CD4-positive, alpha-beta memory T cell (primary cell): ENCODE results near the gene MYL2. TPM values are rescaled to one million over a fixed set of nuclear protein-coding genes. Genes with fewer than 3 reads are reported as not detected.
A peak's percentile ranks its signal among the peaks of the same experiment; 100 is the strongest.

Experiments
- CTCF ChIA-PET: fragments of 350-600 bp; sonication (Branson Sonifier 250); formaldehyde crosslinking; loops from one replicate; lab custom pipeline; 2021; ENCODE audit warnings: inconsistent platforms; ENCODE audit not compliant: partially characterized antibody; lab: Charles Lee
- POLR2A ChIA-PET: fragments of 350-600 bp; sonication (Branson Sonifier 250); formaldehyde crosslinking; loops from one replicate; lab custom pipeline; 2021; ENCODE audit not compliant: partially characterized antibody; lab: Charles Lee
- DNase-seq, 5 donors: peaks; one replicate each; pipeline versions ENCODE4 v3.0.0 to v3.0.0-alpha.2; 2020 to 2022; ENCODE audit warnings: mixed read lengths in 1 of 5
- H3K27ac ChIP-seq: one replicate; pipeline ENCODE4 v1.7.0; 2013; ENCODE audit warnings: low read depth, low read length
- H3K27me3 ChIP-seq: 2 replicates; pipeline ENCODE4 v1.7.0; 2013; ENCODE audit warnings: mild to moderate bottlenecking, low read length, moderate library complexity; ENCODE audit not compliant: insufficient read depth
- H3K36me3 ChIP-seq: 2 replicates; pipeline ENCODE4 v1.7.0; 2013; ENCODE audit warnings: mild to moderate bottlenecking, low read length, moderate library complexity; ENCODE audit not compliant: insufficient read depth
- H3K4me1 ChIP-seq: 2 replicates; pipeline ENCODE4 v1.7.0; 2013; ENCODE audit warnings: mild to moderate bottlenecking, low read length, moderate library complexity; ENCODE audit not compliant: insufficient read depth
- H3K4me3 ChIP-seq, 2 donors: one replicate each; pipeline ENCODE4 v1.7.0; 2013; ENCODE audit warnings: low read length in 2 of 2, mild to moderate bottlenecking in 1 of 2
- H3K9me3 ChIP-seq, 2 donors: one replicate each; pipeline ENCODE4 v1.7.0; 2013; ENCODE audit warnings: low read length in 2 of 2, control low read depth in 1 of 2; ENCODE audit not compliant: control insufficient read depth in 1 of 2
- H3K27ac Mint-ChIP-seq, 7 donors: one replicate each; pipeline ENCODE4 v1.8.0; 2020 to 2021; ENCODE audit warnings: mixed read lengths in 7 of 7, mild to moderate bottlenecking in 6 of 7, inconsistent platforms in 3 of 7, moderate library complexity in 3 of 7
- H3K27me3 Mint-ChIP-seq, 2 donors: one replicate each; pipeline ENCODE4 v1.8.0; 2020 to 2021; ENCODE audit warnings: mixed read lengths in 2 of 2
- H3K36me3 Mint-ChIP-seq, 2 donors: one replicate each; pipeline ENCODE4 v1.8.0; 2020 to 2021; ENCODE audit warnings: mixed read lengths in 2 of 2, inconsistent platforms in 1 of 2, mild to moderate bottlenecking in 1 of 2
- H3K4me1 Mint-ChIP-seq, 4 donors: one replicate each; pipeline ENCODE4 v1.8.0; 2020 to 2021; ENCODE audit warnings: mixed read lengths in 4 of 4, mild to moderate bottlenecking in 1 of 4
- H3K4me3 Mint-ChIP-seq, 8 donors: one replicate each; pipeline ENCODE4 v1.8.0; 2020 to 2021; ENCODE audit warnings: mixed read lengths in 8 of 8, mild to moderate bottlenecking in 7 of 8, moderate library complexity in 6 of 8, inconsistent platforms in 3 of 8
- H3K9me3 Mint-ChIP-seq, 8 donors: one replicate each; pipeline ENCODE4 v1.8.0; 2020 to 2021; ENCODE audit warnings: mixed read lengths in 8 of 8, mild to moderate bottlenecking in 5 of 8, inconsistent platforms in 3 of 8, moderate library complexity in 1 of 8
- intact Hi-C: fragments of 100-400 bp; cut with micrococcal nuclease; formaldehyde crosslinking; loops from one replicate; pipeline ENCODE4 v1.15.1; 2023
- polyA plus RNA-seq, 2 donors: library from polyadenylated mRNA; unstranded; fragments of 300-500 nt; fragmentation: Illumina TruSeq; gene quantifications; one replicate each; pipeline ENCODE4 v1.2.3, GENCODE V29; 2021
- total RNA-seq, 2 experiments: library from RNA; stranded (reverse); gene quantifications; one replicate each; pipeline ENCODE4 v1.2.3, GENCODE V29; 2021

MYL2 gene
- total and polyA plus RNA-seq, 4 experiments from 2014 or later: not detected

DNA sequence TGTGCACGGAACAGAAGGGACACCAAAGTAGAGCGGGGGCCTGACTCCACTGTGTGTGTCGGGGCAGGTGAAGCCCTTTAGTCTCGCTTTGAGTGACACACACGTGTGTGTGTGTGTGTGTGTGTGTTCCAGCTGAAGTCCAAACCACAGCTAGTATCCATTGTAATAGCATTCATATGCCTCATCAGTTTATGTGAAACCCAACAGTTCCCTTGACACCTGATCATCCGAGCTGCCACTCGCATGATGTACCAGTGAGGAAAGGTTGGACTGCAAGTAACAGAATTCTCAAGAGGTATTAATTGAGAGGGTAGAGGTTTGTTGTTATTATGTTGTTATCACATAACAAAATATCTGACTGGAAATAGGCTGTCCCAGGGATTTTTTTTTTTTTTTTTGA lies 57.2 kb downstream of the MYL2 start:
- no peaks in the 10 kb centered on the region for H3K36me3 Mint-ChIP-seq
- H3K9me3 Mint-ChIP-seq: no peaks in the 10 kb centered on the region
- intact Hi-C loops: no loop called here
- H3K4me3 Mint-ChIP-seq: no peak overlapping the region
- Histone ChIP-seq H3K4me3 (no peak overlapping the region), H3K9me3 (no peaks in the 10 kb centered on the region), H3K27me3 (no peaks in the 10 kb centered on the region), H3K4me1 (no peaks in the 10 kb centered on the region), H3K27ac (no peak overlapping the region), H3K36me3 (no peaks in the 10 kb centered on the region)
- ChIA-PET POLR2A (no interaction called here), CTCF (interaction anchor here (0.9 kb wide), 1 partner anchor 758 kb away, joined by 3 read pairs; no protein-coding TSS in a partner anchor)
- H3K27me3 Mint-ChIP-seq: no peaks in the 10 kb centered on the region
- DNase-seq: no peak
- H3K27ac Mint-ChIP-seq: no peak overlapping the region
- peaks cover 3 to 6% (median 5%) of the 10 kb centered on the region in 4 donors for H3K4me1 Mint-ChIP-seq

DNA sequence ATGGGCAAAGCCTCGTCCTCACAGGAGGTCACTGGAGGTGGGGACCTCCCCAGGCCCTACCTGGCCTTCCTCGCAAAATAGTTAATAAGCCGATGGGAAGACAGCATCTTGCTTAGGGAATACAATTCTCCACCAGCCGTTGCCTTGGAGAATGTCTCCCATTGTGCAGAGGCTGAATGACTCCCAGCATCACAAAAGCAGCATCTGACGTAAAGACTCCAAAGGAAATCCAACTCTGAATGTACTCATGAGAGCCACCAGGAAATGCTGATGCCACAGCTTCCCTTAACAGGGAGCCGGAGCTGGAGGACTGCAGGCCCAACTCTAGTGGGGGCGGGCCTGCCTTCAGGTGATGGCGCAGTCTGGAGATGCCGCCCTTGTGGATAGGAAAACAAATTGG lies 58.0 kb downstream of the MYL2 start:
- H3K4me3 ChIP-seq: no peak overlapping the region
- no peak for DNase-seq
- H3K27ac Mint-ChIP-seq: no peak overlapping the region
- H3K36me3 Mint-ChIP-seq: no peaks in the 10 kb centered on the region
- peaks cover 3 to 6% (median 5%) of the 10 kb centered on the region in 4 donors for H3K4me1 Mint-ChIP-seq
- no peak overlapping the region for H3K27ac ChIP-seq
- H3K9me3 Mint-ChIP-seq: no peaks in the 10 kb centered on the region
- CTCF ChIA-PET: interaction anchor here (0.9 kb wide), 1 partner anchor 757 kb away, joined by 3 read pairs; no protein-coding TSS in a partner anchor
- H3K27me3 ChIP-seq: no peaks in the 10 kb centered on the region
- H3K27me3 Mint-ChIP-seq: no peaks in the 10 kb centered on the region
- H3K4me3 Mint-ChIP-seq: no peak overlapping the region
- intact Hi-C loops: no loop called here
- H3K4me1 ChIP-seq: no peaks in the 10 kb centered on the region
- H3K36me3 ChIP-seq: no peaks in the 10 kb centered on the region
- POLR2A ChIA-PET: no interaction called here
- no peaks in the 10 kb centered on the region for H3K9me3 ChIP-seq

DNA sequence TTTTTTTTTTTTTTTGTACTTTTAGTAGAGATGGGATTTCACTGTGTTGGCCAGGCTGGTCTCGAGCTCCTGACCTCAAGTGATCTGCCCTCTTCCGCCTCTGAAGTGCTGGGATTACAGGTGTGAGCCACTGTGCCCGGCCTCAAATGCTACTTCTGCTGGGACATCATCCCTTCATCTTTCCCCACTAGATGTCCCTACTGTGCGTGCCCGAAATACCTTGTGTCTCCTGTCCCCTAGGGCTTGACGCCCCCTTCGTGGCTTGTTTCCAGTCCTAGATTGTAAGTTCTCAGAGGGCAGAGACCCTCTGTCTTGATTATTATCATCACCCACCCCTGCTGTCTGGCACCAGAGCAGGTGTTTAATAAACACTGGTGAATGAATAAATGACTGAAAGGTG lies 58.6 kb downstream of the MYL2 start:
- no peak overlapping the region for H3K4me3 Mint-ChIP-seq
- peak overlapping the region in 1 of 7 donors; percentile 64 for H3K27ac Mint-ChIP-seq
- H3K27me3 Mint-ChIP-seq: no peaks in the 10 kb centered on the region
- no peaks in the 10 kb centered on the region for H3K9me3 ChIP-seq
- H3K9me3 Mint-ChIP-seq: no peaks in the 10 kb centered on the region
- H3K27me3 ChIP-seq: no peaks in the 10 kb centered on the region
- intact Hi-C loops: no loop called here
- H3K4me1 Mint-ChIP-seq: peaks cover 3 to 6% (median 5%) of the 10 kb centered on the region in 4 donors
- POLR2A ChIA-PET: no interaction called here
- no peaks in the 10 kb centered on the region for H3K36me3 Mint-ChIP-seq
- no peak overlapping the region for H3K4me3 ChIP-seq
- H3K36me3 ChIP-seq: no peaks in the 10 kb centered on the region
- CTCF ChIA-PET: interaction anchor here (0.9 kb wide), 1 partner anchor 32 kb away, joined by 6 read pairs; no protein-coding TSS in a partner anchor
- no peak for DNase-seq
- H3K27ac ChIP-seq: no peak overlapping the region
- H3K4me1 ChIP-seq: no peaks in the 10 kb centered on the region

Other genes starting within 250 kb of the MYL2 start
- 1 to 10 TPM; 6.4 to 7.8 TPM for gene HVCN1, start 231.5 kb downstream of the MYL2 start, total RNA-seq
- gene HVCN1, start 231.5 kb downstream of the MYL2 start, polyA plus RNA-seq: 10 to 100 TPM in 1 of 2 donors, 1 to 10 TPM in 1; 7.4 to 16.4 TPM
- 100 to 1,000 TPM; 147 to 168 TPM for gene PPP1CC, start 177.7 kb downstream of the MYL2 start, total RNA-seq
- gene PPP1CC, start 177.7 kb downstream of the MYL2 start, polyA plus RNA-seq: 100 to 1,000 TPM; 140 to 216 TPM
- gene CCDC63, start 73.6 kb downstream of the MYL2 start, total RNA-seq: not detected
- gene CCDC63, start 73.6 kb downstream of the MYL2 start, polyA plus RNA-seq: not detected
- gene CUX2, start 113.6 kb upstream of the MYL2 start, total RNA-seq: not detected
- not detected for gene CUX2, start 113.6 kb upstream of the MYL2 start, polyA plus RNA-seq